ENCODE results near the gene SMOC2.

GRCh38 chr6:168612586-168612985 is 171.6 kb downstream of the SMOC2 start:
- TF ChIP-seq RBAK (CRISPR knock-in tag; IDR thresholded peaks at IDR 0.05) (no peak), TAF1 (CRISPR knock-in tag; IDR thresholded peaks at IDR 0.05) (no peak), THYN1 (CRISPR knock-in tag; IDR thresholded peaks at IDR 0.05; ENCODE audit: borderline replicate concordance, low read depth) (no peak), CHCHD3 (CRISPR knock-in tag; IDR thresholded peaks at IDR 0.05) (no peak), CTCF (CRISPR knock-in tag; IDR thresholded peaks at IDR 0.05) (no peak), CBX2 (IDR thresholded peaks at IDR 0.05; ENCODE audit: low read depth, low read length) (no peak), CBX2 (CRISPR knock-in tag; IDR thresholded peaks at IDR 0.05; ENCODE audit: low read depth) (no peak), HDAC1 (CRISPR knock-in tag; IDR thresholded peaks at IDR 0.05) (no peak), TCF7 (IDR thresholded peaks at IDR 0.05; ENCODE audit: low read depth) (no peak), FOXA3 (CRISPR knock-in tag; IDR thresholded peaks at IDR 0.05) (no peak), ZNF674 (CRISPR knock-in tag; IDR thresholded peaks at IDR 0.05; ENCODE audit: low read depth) (no peak)

All from HepG2 (cell line).